GM18858 (cell line): ENCODE data around the gene MADD.
"Not testable (repeated sequence)": the region's sequence is repeated elsewhere in the genome, so short reads cannot be mapped to it uniquely, and the experiment has no call there.

Source experiments
- ATAC-seq: cut with Tn5 transposase; IDR thresholded peaks from one replicate; pipeline ENCODE4 v1.9.1; 2021; ENCODE audit not compliant: unreplicated experiment

MADD gene

DNA sequence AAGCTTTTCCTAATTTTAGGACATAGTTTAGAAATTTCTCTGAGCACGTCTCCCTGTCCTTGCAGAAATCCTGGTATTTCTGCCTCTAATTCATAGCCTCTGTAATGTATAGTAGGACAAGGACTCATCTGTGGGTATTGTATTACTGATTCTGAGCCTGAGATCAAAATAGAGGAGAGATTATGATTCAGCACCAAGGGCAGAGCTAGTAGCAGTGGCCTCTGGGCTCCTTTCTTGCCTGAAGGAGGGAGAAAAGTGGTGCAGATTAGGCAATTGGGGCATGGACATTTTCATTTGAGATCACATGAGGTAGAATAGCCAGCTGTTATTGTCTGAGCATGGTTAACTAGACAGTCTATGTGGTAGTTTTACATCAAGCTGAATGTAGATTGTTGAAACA lies 2.8 kb downstream of the MADD start:
- no peak for ATAC-seq

DNA sequence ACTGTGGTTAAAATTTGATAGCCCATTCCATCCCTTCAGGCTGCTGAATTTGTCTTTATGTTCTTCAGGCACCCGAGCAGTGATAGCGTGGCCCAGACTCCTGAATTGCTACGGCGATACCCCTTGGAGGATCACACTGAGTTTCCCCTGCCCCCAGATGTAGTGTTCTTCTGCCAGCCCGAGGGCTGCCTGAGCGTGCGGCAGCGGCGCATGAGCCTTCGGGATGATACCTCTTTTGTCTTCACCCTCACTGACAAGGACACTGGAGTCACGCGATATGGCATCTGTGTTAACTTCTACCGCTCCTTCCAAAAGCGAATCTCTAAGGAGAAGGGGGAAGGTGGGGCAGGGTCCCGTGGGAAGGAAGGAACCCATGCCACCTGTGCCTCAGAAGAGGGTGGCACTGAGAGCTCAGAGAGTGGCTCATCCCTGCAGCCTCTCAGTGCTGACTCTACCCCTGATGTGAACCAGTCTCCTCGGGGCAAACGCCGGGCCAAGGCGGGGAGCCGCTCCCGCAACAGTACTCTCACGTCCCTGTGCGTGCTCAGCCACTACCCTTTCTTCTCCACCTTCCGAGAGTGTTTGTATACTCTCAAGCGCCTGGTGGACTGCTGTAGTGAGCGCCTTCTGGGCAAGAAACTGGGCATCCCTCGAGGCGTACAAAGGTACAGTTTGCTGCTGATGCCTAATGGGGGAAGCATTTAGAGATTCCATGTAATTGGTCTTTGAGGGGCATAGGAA lies 4.7 kb downstream of the MADD start:
- ATAC-seq: no peak

DNA sequence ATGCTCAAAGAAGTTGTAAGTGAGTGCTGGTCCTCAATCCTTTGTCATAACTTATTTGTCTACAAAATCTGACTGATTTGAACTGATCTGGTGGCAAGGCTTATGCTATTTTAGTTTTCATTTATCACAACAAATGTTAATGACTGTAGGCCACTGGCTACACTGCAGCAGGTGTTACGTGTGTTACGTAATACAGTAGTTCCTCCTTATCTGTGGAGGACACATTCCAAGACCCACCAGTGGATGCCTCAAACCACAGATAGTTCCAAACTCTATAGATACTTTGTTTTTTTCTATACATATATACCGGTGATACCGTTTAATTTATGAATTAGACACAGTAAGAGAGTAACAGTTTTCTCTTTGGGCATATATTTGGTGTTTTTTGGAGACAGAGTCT lies 7.0 kb downstream of the MADD start:
- ATAC-seq: no peak

DNA sequence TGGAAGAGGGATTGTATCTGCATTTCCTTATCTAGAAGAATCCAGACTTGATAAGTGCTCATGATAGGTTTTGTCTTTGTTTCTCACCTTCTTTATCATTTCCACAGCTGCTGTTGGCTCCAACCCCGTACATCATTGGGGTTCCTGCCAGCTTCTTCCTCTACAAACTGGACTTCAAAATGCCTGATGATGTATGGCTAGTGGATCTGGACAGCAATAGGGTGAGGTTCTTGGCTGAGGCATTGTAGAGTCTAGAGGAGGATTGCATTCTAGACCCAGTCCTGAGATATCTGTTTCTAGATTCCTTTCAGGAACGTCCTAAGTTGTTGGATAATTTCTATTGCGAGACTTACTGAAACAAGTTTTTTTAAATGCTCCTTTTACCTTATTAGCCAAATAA lies 8.1 kb downstream of the MADD start:
- ATAC-seq: no peak

DNA sequence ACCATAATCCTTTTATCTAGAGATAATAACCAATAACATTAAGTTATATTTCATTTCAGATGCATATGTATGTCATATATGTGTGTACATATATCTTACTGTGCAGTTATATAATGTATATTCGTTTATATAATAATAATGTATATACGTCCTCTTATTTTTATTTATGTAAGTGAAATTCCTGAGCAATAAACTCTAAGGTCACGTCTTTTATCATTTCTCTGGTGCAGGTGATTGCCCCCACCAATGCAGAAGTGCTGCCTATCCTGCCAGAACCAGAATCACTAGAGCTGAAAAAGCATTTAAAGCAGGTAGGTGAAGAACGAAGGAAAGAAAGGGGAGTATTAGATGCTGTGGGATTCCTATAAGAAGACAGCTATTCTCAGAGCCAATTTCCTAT lies 8.8 kb downstream of the MADD start:
- ATAC-seq: no peak

DNA sequence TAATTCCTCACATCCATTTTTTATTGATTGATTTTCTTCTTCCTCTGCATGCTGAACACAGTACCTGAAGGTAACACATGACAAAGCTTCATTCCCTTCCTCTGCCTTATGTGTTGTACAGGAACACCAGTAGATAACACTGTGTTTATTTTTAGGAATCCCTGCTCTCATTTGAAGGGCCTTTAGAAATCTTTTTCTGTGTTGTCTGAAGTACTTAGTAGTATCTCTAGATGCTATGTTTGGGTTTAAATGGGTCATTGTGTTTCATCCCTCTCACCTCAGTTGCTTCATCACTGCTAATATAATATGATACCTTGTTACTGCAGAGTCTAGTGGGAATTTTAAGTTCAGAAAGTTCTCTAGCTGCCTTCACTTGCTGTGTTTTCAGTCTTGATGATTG lies 10.2 kb downstream of the MADD start:
- no peak for ATAC-seq

DNA sequence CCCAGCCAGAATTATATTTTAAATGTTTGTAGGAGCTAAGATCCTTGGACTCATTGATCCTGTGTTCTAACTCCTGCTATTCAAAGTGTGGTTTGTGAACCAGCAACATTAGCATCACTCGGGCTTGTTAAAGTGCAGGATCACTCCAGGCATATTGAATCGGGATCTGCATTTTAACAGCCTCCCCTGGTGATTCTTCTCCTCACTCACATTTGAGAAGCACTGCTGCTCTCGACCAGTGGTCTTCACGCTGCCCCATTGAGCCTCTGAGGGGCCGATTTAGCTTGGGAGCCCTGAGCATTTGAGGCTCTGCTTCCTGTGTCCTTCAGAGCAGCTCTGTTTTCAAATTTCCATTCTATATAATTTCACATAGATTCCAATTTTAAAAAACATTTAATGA lies 10.9 kb downstream of the MADD start:
- ATAC-seq: no peak

DNA sequence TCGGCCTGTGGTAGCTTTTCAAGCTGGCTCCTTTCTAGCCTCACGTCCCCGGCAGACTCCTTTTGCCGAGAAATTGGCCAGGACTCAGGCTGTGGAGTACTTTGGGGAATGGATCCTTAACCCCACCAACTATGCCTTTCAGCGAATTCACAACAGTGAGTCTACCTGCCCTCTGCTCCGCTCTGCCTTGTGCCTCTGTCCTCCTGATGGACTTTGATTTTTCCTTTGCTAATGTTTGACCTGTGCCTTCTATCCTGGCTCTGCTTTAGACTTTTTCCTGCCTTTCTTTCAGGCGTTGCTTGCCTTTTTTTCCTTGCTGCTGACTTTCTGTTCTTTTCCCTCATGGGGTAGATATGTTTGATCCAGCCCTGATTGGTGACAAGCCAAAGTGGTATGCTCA lies 12.5 kb downstream of the MADD start:
- no peak for ATAC-seq

DNA sequence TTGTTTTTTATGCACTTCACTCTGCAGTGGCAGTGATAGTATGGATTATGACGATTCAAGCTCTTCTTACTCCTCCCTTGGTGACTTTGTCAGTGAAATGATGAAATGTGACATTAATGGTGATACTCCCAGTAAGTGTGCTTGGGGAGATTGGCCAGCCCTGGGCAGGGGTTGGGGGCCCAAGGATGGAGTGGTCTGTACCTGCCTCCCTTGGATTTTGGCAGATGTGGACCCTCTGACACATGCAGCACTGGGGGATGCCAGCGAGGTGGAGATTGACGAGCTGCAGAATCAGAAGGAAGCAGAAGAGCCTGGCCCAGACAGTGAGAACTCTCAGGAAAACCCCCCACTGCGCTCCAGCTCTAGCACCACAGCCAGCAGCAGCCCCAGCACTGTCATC lies 14.2 kb downstream of the MADD start:
- ATAC-seq: no peak

DNA sequence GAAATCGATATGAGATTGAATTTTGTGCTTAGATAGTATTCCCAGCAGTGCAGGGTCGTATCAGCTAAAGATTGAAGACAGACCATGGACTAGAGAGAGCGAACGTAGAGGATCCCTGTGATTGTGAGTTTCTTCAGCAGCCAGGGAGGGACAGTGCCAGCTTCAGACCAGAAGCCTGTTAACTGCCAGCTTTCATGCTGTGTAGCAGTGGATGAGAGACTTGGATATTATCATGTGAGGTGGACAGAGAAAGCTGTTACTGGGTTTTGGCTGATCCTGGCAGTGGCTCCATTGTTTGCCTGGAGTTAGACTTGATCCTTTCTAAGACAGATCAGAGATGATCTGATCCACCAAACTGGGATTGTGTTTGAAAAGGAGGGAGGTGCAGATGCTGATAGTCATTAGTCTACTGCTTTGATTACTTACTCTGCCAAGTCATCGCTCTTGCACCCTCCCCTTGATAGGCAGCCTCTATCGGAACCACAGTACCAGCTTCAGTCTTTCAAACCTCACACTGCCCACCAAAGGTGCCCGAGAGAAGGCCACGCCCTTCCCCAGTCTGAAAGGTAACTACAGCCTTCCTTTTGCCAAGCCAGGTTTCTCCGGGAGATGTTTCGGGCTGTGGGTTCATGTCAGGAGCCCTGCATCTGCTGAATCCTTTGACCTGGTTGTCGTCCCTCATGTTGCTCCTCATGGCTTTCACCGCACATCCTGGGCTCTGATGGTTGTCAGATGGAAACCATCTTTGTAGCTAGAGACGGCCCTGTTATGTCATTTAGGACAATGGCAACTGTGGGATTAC lies 16.2 kb downstream of the MADD start:
- ATAC-seq: no peak

DNA sequence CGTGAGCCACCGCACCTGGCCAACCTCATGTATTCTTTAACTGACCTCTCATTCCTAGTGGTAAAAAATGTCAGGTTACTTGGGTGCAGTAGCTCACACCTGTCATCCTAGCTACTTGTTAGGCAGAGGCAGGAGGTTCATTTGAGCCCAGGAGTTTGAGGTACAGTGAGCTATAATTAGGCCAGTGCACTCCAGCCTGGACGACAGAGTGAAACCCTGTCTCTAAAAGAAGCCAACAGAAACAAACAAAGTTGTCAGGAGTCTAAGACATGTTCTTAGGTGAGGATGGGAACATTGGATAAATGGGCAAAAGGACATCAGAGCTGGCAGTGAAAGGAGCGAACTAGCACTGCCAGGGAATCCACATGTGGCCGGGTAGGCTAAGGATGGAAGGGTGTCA lies 18.1 kb downstream of the MADD start:
- ATAC-seq: no peak

DNA sequence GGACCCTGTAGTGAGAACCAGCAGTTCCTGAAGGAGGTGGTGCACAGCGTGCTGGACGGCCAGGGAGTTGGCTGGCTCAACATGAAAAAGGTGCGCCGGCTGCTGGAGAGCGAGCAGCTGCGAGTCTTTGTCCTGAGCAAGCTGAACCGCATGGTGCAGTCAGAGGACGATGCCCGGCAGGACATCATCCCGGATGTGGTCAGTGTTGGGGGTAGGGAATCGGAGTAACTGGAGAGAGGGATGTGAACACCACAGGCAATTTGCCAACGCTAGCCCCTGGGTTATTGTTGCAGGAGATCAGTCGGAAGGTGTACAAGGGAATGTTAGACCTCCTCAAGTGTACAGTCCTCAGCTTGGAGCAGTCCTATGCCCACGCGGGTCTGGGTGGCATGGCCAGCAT lies 19.9 kb downstream of the MADD start:
- no peak for ATAC-seq

DNA sequence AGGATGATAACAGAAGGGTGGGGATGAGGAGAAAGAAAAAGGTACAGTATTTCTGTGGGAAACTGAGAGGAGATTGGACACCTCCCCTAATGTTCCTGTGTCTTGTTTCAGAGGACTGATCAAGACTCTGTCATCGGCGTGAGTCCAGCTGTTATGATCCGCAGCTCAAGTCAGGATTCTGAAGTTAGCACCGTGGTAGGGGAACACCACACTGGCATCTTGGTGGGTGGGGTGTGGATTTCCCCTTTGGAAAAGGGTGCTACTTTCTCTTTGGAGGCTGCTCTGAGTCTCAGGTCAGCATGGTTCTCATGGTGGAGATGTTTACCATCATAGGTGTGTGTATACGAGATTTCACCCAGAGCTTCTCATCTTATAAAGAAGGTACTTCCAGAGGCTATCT lies 25.5 kb downstream of the MADD start:
- no peak for ATAC-seq

DNA sequence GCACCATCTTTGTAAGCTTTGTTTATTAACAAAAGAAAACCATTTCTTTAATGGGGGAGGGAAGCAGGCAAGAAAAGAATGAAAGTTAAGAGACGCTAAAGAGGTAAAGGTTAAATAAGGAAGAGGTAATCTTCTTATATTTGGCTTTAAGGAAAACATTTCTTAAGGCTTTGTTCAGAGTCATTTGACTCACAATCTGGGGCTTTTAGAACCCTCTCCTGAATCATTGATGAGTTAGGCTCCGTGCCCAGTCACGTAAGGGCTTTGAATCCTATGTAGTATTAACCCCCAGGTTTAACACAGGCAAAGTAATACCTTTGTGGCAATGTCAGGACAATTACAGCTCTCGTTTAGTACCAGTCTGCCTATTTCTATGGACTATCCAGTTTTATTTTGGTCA lies 26.1 kb downstream of the MADD start:
- no peak for ATAC-seq

DNA sequence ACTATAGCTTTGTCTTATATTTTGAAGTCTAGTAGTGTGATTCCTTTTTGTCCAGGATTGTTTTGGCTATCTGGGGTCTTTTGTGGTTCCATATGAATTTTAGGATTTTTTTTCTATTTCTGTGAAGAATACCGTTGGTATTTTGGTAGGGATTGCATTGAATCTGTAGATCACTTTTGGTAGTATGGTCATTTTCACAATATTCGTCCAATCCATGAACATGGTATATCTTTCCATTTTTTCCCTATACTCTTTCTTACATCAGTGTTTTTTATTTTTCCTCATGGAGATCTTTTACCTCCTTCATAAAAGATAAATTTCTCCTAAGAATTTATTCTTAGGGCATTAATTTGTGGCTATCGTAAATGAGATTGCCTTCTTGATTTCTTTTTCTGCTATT lies 29.1 kb downstream of the MADD start:
- ATAC-seq: no peak

DNA sequence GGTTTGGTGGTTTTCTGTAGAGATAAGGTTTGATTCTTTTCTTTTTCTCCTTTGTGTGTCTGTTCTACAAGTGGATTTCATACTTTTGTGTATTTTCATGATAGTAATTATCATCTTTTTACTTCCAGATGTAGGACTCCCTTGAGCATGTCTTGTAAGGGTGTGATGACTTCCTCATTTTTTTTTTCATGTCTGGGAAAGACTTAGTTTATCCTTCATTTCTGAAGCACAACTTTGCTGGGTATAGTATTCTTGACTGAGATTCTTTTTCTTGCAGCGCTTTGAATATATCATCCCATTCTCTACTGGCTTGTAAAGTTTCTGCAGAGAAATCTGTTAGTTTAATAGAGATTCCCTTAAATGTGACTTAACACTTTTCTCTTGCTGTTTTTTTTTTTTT lies 32.9 kb downstream of the MADD start:
- ATAC-seq: no peak

DNA sequence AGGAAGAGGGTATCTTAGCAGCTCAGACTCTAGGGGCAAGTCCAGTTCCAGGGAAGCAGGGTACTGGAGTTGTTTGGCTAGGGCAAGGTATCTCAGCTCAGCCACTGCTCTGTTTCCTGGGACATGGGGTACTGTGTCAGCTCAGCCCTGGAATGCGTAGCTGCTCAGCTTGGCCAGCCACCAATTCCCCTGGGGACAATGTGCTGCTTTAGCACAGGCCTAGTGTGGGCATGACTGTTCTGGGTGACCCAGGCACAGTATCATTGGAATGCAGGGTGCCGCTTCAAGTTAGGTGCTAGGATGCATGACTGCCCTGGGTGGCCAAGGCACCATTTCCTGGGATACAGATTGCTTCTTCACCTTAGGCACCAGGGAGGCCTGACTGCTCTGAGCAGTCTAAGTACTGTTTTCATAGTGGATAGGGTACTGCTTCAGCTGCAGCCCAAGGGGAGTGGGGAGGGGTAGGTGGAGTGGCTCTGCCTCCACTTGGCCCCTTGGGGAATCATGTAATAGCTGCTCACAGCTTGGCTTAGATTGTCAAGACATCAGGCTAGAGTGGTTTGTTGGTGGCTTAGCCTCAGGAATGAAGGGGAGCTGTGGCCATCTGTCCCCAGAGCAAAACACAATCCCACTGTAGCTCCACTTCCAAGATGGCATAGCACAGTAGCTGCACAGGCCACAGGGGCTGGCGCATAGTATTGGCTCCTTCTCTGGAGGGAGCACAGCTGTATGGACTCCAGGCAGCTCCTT lies 36.0 kb downstream of the MADD start:
- no peak for ATAC-seq

DNA sequence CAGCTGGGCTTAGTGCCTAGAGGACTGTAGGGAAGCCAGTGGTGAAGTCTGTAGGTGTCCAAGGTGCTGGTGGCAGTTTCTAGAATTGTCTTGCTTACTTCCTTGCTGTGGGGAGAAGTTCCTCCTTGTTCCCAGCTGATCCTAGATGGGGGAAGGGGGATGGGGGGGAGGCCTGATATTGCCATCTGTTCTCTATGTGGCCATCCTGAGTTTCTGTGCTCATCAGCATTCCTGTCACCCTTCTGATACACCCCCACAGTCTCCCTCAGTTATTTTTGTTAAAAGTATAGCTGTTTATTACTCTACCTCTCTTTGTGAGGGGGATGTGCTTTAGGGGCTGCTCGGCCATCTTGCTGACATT lies 36.5 kb downstream of the MADD start:
- ATAC-seq: no peak

DNA sequence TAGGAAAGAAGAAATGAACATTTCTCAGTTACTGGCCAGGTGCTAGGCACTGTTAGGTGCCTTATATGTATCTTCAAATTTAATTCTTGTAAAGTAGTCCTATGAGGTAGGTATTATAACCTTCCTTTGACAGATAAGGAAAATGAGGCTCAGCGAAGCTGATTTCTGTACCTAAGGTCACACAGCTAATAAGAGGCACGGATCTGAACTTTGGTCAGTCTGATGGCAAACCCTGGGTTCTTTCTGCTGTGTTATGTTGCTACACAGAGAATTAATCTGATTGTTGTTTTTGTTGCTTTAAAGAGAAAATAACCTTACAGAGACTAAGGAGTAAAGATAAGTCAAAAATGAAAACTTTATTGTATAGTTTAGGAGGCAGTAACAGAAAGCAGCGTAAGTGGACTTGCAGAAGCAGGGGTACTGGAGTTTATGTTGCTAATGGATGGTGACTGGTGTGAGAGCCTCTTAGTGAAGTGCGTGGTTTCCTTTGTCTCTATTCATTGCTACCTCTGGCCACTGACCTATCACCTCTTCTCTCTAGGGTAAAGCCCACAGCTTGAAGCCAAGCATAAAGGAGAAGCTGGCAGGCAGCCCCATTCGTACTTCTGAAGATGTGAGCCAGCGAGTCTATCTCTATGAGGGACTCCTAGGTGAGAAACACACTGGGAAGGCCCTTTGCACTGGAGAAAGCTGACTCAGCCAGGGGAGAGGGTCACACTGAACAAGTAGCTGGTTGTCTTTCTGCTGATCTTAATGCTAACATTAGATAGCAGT lies 38.3 kb downstream of the MADD start:
- ATAC-seq: no peak

DNA sequence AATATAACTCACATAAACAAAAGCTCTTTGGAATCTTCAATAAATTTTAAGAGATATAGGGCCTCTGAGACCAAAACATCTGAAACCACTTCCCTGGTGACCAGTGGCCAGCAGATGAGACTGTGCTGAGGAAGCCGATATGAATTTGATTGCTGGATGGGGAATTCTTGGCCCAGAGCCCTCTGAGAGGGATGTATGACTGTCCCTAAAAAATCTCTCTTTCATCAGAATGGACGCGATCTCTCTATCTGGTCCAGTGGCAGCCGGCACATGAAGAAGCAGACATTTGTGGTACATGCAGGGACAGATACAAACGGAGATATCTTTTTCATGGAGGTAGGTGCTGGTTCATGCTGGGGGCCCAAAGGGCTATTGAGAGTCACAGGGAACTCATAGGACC lies 45.1 kb downstream of the MADD start:
- no peak for ATAC-seq

DNA sequence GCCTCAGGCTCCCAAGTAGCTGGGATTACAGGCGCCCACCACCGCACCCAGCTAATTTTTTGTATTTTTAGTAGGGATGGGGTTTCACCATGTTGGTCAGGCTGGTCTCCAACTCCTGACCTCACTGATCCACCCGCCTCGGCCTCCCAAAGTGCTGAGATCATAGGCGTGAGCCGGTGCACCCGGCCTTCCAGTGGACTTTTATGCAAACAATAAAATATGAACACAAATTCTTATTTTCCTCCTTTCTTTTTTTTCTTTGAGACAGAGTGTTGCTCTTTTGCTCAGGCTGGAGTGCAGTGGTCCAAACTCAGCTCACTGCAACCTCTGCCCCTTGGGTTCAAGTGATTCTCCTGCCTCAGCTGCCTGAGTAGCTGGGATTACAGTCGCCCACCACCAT lies 46.6 kb downstream of the MADD start:
- ATAC-seq: not testable (repeated sequence)
